NCI-H526 (cell line): ENCODE results near the gene MYH3.

Experiments
- DNase-seq, 2 experiments: peaks; one replicate each; lab custom pipeline; 2025; lab: John Stamatoyannopoulos, UW

The MYH3 gene

DNA sequence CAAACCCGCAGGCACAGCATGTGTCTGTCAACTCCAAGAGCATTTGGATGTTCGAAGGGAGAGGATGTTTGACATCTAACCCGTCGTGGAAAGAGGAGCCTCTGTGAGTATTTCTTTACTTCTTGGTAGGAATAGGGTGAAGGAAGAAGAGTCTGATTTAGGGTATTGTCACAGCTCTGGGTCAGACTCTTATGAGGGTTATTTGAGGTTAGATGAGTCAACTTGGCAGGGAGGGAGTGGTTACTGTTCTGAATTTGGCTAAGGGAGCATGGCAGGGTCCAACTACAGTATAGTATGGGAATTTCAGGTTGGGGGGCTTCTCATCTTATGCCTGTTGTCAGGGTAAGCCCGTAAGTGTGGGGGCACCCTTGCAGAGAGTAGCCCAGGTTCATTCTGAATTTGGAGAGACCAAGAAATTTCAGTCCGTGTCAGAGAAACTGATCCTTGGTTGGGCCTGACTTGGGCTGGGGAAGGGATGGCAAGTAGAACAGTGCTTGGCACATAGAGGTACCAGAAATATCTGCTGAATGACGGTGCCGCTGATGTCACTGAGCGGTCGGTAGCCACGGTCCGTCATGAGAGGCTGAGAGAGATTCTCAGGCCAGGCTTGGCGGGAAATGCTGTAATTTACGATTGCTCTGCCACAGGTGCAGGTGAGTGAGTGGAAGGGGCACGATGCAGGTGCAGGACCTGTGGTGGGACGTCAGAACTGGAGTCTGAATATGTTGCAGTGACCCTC lies 43.2 kb downstream of the MYH3 start:
- DNase-seq: no peak

GRCh38 chr17:10612957-10613744 lies 44.0 kb downstream of the MYH3 start:
- no peak for DNase-seq

DNA sequence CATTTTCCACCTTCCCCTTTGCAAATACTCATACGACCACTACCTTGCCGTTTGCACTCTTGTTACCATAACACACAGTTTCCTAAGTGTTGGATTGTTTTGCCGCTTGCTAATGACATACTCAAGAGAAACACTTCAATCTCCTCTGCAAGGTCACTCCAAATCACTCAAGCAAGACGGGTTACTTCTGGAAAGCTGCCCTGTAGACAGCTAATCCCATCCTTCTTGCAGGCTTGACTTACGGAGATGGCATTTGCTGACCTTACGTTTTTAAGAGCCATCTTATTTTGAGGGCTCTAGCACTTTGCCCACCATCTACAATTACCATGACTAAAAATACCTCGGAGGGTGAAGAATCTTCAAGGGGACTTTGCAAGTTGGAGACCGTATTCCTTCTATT lies 46.2 kb downstream of the MYH3 start:
- no peak for DNase-seq

DNA sequence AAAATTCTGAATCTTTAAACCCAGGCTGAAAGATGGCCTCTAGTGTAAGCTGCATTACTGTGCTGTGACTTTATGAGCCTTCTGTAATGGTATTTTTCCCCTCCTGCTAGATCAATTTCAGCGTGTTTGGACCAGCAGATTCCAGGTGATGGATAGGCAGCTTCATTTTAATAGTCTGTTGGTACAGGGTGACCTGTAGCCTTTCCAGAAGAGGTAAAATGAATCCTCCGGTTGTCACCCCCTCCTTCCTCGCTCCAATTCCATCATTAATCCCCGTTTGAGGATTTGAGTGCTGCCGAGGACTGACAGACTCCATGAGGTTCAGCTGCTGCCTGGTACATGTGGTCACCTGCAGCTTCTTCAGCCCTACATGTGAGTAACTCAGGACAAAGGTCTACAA lies 48.9 kb downstream of the MYH3 start:
- no peak for DNase-seq

DNA sequence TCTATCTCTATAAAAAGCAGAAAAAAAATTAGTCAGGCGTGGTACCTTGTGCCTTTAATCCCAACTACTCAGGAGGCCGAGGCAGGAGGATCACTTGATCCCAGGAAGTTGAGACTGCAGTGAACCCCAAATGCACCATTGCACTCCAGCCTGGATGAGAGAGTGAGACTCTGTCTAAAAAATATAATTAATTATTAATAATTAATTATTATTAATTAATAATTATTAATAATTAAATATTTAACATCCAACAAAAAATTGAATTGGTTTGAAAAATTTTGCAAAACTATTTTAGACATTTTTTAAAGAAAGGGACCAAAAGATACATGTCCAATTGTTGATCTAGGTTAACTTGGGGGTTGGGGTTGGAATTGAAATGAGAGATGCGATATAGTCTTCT lies 51.0 kb downstream of the MYH3 start:
- DNase-seq: no peak

GRCh38 chr17:10605221-10605783 lies 51.8 kb downstream of the MYH3 start:
- no peak for DNase-seq

DNA sequence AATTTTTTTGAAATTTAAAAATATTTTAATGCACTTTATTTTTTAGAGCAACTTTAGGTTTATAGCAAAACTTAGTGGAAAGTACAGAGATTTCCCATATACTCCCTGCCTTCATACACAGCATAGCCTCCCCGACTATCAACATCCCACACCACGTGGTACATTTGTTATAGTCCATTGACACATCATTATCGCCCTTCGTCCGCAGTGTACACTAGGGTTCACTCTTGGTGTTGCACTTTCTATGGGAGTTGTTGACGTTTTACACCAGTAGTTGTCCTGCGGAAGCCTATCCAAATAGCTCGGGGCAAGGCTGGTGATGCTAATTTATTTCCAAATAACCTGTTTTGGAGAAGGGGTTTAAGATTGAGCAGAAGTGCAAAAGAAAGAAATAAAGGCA lies 52.6 kb downstream of the MYH3 start:
- DNase-seq: no peak

GRCh38 chr17:10603931-10604330 lies 53.2 kb downstream of the MYH3 start:
- no peak for DNase-seq

GRCh38 chr17:10600571-10600970 lies 56.5 kb downstream of the MYH3 start:
- no peak for DNase-seq

GRCh38 chr17:10598621-10599020 lies 58.5 kb downstream of the MYH3 start:
- no peak for DNase-seq

- no peak for DNase-seq
These were observed 67.5 kb downstream of the MYH3 start for GRCh38 chr17:10589553-10590145.

DNA sequence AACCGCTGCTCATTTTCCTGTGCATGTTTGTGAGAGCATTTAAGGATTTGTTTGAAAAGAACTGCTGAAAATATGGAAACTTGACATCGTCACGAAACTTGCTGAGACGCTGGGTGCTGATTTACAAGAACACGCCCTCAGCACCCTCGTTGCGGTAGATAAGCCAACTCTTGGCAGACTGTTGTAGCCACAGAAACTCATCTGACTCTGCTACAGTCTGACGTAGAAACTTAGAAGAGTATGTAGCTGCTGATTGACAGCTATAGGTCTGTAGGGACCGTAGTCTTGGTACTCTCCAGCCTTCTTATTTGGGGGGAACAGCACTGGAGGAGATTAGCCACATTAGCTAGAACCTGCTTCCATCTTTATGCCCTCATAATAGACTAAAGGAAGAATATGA lies 71.6 kb downstream of the MYH3 start:
- DNase-seq: no peak

- DNase-seq: no peak
These were observed 73.3 kb downstream of the MYH3 start for GRCh38 chr17:10583834-10584233.

- peak; percentile 1 to 62 for DNase-seq
These were observed 77.8 kb downstream of the MYH3 start for GRCh38 chr17:10579270-10579669.
